GM21390 (cell line): Measurements from ENCODE around the gene TOX3.

Source experiments
- ATAC-seq: cut with Tn5 transposase; IDR thresholded peaks from one replicate; pipeline ENCODE4 v1.9.1; 2021; ENCODE audit not compliant: unreplicated experiment

TOX3 gene

GRCh38 chr16:52455549-52456277 is 91.2 kb downstream of the TOX3 start:
- ATAC-seq: no peak

- ATAC-seq: no peak
These were observed 93.3 kb downstream of the TOX3 start for GRCh38 chr16:52453644-52454043.

- ATAC-seq: no peak
These were observed 94.9 kb downstream of the TOX3 start for GRCh38 chr16:52451971-52452421.

DNA sequence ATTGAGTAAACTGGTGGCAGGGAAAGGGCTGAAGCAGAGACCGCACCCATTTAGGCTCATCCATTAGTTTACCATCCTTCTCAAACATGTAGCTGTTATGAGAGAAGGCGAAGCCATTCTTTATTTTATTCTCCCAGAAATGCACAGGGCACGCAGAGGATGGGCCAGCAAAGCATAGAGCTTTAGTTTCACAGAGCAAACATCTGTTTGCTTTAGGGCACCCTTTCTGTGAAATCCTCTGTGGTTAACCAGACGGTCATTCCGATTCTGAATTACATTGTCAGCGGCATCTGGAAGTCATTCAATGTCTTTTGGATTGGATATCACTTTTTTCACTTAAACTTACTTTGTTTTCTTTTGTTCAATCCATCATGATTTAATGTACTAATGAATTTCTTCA is 96.0 kb downstream of the TOX3 start:
- no peak for ATAC-seq

DNA sequence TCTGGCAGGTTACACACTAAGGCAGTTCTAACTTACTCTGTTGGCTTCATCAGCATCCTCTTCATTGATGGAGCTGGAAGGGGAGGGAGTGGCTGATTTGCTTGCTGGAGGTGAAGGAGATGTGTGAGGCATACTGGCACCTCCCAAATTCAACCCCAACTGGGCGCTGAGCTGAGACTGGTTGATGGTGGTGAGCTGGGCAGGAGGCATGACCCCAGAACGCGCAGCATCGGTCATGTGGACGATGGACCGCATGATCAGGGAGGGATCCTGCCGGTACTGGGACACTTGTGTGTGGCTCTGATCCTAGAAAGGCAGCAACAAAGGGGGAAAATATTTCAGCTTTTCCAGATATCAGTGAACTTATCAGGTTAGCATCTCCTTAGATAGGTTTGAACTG is 96.7 kb downstream of the TOX3 start:
- ATAC-seq: no peak

GRCh38 chr16:52446080-52446479 is 100.9 kb downstream of the TOX3 start:
- ATAC-seq: no peak

- no peak for ATAC-seq
These were observed 105.1 kb downstream of the TOX3 start for GRCh38 chr16:52441886-52442285.

- no peak for ATAC-seq
These were observed 106.7 kb downstream of the TOX3 start for GRCh38 chr16:52440248-52440647.

- no peak for ATAC-seq
These were observed 107.2 kb downstream of the TOX3 start for GRCh38 chr16:52439750-52440149.

GRCh38 chr16:52439171-52439701 is 107.7 kb downstream of the TOX3 start:
- ATAC-seq: no peak

- ATAC-seq: no peak
These were observed 109.7 kb downstream of the TOX3 start for GRCh38 chr16:52437277-52437670.

GRCh38 chr16:52436339-52437276 is 110.3 kb downstream of the TOX3 start:
- ATAC-seq: no peak

DNA sequence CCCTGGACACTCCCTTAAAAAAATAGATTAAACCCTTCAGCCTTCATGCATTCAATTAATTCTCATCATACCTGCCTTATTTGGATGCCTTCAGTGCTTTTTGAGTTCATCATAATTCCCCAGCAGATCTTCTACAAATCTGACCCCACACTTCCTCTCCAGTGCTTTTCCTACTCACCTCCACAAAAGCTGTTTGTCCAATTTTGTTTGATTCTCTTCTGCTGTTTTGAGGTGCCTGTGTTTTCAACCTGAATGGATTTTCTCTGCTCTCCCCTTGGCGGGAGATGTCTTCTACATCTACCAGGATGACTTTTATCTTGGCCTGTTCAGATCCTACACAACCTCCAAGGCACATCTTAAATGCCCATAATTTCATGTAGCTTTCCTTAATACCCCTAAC is 112.7 kb downstream of the TOX3 start:
- ATAC-seq: no peak

- ATAC-seq: no peak
These were observed 113.3 kb downstream of the TOX3 start for GRCh38 chr16:52433643-52434042.

- no peak for ATAC-seq
These were observed 122.4 kb downstream of the TOX3 start for GRCh38 chr16:52424591-52424990.

- no peak for ATAC-seq
These were observed 124.6 kb downstream of the TOX3 start for GRCh38 chr16:52422307-52422706.

DNA sequence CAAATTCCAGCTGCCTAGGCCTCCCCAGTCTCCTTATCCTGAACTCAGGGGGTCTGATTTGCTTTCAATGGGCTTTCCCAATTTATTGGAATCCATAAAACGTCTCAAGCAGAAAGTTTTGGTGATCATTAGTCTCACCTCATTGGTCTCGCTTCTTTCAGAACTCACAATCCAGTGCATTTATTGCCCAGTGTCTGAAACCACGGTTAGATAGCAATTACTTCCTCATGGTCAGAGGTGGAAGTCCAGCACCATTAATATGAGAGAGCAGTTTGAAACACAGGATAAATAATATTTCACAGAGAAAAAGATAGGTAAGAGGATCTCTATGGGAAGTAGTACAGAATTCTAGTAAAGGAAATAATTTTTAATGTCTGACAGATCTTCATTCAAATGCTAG is 128.7 kb downstream of the TOX3 start:
- no peak for ATAC-seq

DNA sequence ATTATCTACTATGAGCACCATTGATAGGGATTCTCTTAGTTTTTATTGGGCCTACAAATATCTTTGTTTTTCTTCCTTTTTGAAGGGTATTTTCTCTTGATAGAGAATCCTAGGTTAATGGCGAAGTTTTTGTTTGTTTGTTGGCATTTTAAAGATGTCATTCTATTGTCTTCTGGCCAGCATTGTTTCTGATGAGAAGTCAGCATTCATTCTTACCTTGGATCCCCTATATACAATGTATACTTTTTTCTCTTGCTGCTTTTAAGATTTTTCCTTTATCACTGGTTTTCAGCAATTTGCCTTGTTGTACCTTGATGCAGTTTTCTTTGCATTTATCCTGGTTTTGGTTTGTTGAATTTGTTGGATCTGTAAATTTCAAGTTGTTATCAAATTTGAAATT is 130.1 kb downstream of the TOX3 start:
- no peak for ATAC-seq

DNA sequence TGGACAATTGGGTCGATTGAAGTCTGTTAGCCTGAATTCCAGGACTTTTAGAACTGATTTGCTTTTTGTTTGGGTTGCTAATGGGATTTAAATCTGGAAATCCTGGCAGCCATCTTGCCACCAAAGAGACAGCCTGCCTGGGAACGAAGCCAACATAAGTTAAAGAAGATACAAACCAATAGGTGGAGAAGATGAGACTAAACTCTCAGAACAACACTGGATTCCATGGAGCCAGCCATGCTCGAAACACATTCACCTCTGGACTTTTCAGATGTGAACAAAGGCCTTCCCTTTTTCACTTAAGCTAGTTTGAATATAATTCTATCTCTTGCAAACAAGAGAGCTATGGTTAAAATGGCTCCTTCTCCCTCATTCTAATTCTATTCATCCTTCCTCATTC is 135.9 kb downstream of the TOX3 start:
- no peak for ATAC-seq

GRCh38 chr16:52408191-52408845 is 138.6 kb downstream of the TOX3 start:
- ATAC-seq: no peak

- ATAC-seq: no peak
These were observed 139.2 kb downstream of the TOX3 start for GRCh38 chr16:52407778-52408177.
